ENCODE measurements around the gene SPATA6L. TPM values are rescaled to one million over a fixed set of nuclear protein-coding genes. Genes with fewer than 3 reads are reported as not detected.

Gene SPATA6L
- total and polyA plus RNA-seq, 4 donors, result 1.6 to 6.2 (median 2.2) TPM

DNA sequence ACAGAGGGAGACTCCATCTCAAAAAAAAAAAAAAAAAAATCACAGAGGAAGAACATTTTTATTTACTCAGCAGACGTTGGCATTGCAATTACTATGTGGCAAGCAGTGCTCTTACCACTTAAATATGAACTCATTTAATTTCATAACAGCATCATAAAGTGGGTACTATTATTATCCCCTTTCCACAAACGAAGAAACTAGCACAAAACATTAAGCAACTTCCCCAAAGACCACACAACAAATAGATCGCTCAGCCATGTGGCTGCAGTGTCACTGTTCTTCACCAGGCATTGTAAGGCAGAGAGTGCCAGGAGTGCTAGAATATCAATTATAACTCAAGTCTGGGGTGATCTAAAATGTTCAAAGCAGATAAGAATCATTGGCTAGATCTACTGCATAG, 74.0 kb downstream of the SPATA6L start:
- Histone ChIP-seq H3K4me3 (ENCODE audit: low read depth in 1 of 3, low read length in 3 of 3) (no peak overlapping the region), H3K27ac (ENCODE audit: low read depth in 1 of 2, low read length in 2 of 2) (peak overlapping the region; percentile 31 to 35), H3K36me3 (ENCODE audit: control insufficient read depth in 4 of 4, insufficient read depth in 3 of 4, low read depth in 1 of 4, low read length in 3 of 4) (no peaks in the 10 kb centered on the region), H3K9me3 (ENCODE audit: control insufficient read depth in 4 of 4, low read length in 3 of 4) (no peaks in the 10 kb centered on the region), H3K9ac (ENCODE audit: low read depth in 1 of 2, low read length in 2 of 2) (no peak overlapping the region), H3K4me1 (ENCODE audit: control insufficient read depth in 4 of 4, insufficient read depth in 4 of 4, low read length in 3 of 4) (peaks cover 5 to 41% (median 16%) of the 10 kb centered on the region in 4 donors), H3K27me3 (ENCODE audit: control insufficient read depth in 4 of 4, insufficient read depth in 4 of 4, low read length in 3 of 4) (no peaks in the 10 kb centered on the region)
- DNase-seq (ENCODE audit: low spot score), result no peak
- TF ChIP-seq, protein P1, sequence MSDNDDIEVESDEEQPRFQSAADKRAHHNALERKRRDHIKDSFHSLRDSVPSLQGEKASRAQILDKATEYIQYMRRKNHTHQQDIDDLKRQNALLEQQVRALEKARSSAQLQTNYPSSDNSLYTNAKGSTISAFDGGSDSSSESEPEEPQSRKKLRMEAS (IDR thresholded peaks at IDR 0.05), result no peak
- TF ChIP-seq TAF1 (conservative IDR thresholded peaks at IDR 0.05) (no peak), FOXA1 (IDR thresholded peaks at IDR 0.05) (no peak), NR2F2 (IDR thresholded peaks at IDR 0.05) (no peak), GABPA (IDR thresholded peaks at IDR 0.05 in 1 of 2, conservative IDR thresholded peaks at IDR 0.05 in 1 of 2) (no peak), FOXA2 (IDR thresholded peaks at IDR 0.05) (no peak), JUND (IDR thresholded peaks at IDR 0.05) (no peak), RAD21 (IDR thresholded peaks at IDR 0.05) (no peak)
- TF ChIP-seq, protein P2, sequence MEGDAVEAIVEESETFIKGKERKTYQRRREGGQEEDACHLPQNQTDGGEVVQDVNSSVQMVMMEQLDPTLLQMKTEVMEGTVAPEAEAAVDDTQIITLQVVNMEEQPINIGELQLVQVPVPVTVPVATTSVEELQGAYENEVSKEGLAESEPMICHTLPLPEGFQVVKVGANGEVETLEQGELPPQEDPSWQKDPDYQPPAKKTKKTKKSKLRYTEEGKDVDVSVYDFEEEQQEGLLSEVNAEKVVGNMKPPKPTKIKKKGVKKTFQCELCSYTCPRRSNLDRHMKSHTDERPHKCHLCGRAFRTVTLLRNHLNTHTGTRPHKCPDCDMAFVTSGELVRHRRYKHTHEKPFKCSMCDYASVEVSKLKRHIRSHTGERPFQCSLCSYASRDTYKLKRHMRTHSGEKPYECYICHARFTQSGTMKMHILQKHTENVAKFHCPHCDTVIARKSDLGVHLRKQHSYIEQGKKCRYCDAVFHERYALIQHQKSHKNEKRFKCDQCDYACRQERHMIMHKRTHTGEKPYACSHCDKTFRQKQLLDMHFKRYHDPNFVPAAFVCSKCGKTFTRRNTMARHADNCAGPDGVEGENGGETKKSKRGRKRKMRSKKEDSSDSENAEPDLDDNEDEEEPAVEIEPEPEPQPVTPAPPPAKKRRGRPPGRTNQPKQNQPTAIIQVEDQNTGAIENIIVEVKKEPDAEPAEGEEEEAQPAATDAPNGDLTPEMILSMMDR (IDR thresholded peaks at IDR 0.05; ENCODE audit: low read depth, low read length, missing input control), result no peak
- TF ChIP-seq, protein P3, sequence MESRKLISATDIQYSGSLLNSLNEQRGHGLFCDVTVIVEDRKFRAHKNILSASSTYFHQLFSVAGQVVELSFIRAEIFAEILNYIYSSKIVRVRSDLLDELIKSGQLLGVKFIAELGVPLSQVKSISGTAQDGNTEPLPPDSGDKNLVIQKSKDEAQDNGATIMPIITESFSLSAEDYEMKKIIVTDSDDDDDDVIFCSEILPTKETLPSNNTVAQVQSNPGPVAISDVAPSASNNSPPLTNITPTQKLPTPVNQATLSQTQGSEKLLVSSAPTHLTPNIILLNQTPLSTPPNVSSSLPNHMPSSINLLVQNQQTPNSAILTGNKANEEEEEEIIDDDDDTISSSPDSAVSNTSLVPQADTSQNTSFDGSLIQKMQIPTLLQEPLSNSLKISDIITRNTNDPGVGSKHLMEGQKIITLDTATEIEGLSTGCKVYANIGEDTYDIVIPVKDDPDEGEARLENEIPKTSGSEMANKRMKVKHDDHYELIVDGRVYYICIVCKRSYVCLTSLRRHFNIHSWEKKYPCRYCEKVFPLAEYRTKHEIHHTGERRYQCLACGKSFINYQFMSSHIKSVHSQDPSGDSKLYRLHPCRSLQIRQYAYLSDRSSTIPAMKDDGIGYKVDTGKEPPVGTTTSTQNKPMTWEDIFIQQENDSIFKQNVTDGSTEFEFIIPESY (IDR thresholded peaks at IDR 0.05), result no peak
- 46% methylated on average over 3 of the region's 3 CpGs for WGBS

DNA sequence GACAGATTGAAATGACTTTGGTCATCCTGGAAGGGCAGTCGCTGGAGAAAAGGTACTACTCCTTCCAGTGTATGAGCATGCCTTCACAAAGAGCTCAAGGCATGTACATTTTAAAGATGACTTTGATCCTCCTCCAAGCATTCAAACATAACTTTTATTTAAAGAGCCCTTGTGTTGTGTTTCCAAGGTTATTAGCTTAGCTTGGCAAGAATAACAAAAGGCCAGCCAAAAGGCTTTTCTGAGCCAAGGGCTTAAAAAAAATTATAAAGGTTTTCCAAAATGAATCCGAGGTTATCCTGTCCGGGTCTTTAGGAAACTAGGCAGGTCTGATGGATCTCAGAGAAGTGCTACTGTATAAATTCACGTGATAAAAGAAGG, 75.2 kb downstream of the SPATA6L start:
- no peak overlapping the region for H3K4me3 ChIP-seq (ENCODE audit: low read depth in 1 of 3, low read length in 3 of 3)
- H3K4me1 ChIP-seq (ENCODE audit: control insufficient read depth in 4 of 4, insufficient read depth in 4 of 4, low read length in 3 of 4), result peaks cover 5 to 39% (median 13%) of the 10 kb centered on the region in 4 donors
- H3K9me3 ChIP-seq (ENCODE audit: control insufficient read depth in 4 of 4, low read length in 3 of 4), result no peaks in the 10 kb centered on the region
- no peak for DNase-seq (ENCODE audit: low spot score)
- 30% methylated on average over 4 of the region's 4 CpGs for WGBS
- H3K36me3 ChIP-seq (ENCODE audit: control insufficient read depth in 4 of 4, insufficient read depth in 3 of 4, low read depth in 1 of 4, low read length in 3 of 4), result no peaks in the 10 kb centered on the region
- H3K9ac ChIP-seq (ENCODE audit: low read depth in 1 of 2, low read length in 2 of 2), result no peak overlapping the region
- H3K27me3 ChIP-seq (ENCODE audit: control insufficient read depth in 4 of 4, insufficient read depth in 4 of 4, low read length in 3 of 4), result no peaks in the 10 kb centered on the region
- peak overlapping the region; percentile 22 to 70 for H3K27ac ChIP-seq (ENCODE audit: low read depth in 1 of 2, low read length in 2 of 2)
- TF ChIP-seq, protein P2 (IDR thresholded peaks at IDR 0.05; ENCODE audit: low read depth, low read length, missing input control), result no peak
- TF ChIP-seq GABPA (IDR thresholded peaks at IDR 0.05 in 1 of 2, conservative IDR thresholded peaks at IDR 0.05 in 1 of 2) (no peak), FOXA1 (IDR thresholded peaks at IDR 0.05) (no peak), TAF1 (conservative IDR thresholded peaks at IDR 0.05) (no peak), HNF4A (conservative IDR thresholded peaks at IDR 0.05) (no peak), RAD21 (IDR thresholded peaks at IDR 0.05) (no peak), YY1 (IDR thresholded peaks at IDR 0.05) (no peak), FOXA2 (IDR thresholded peaks at IDR 0.05) (no peak), NR2F2 (IDR thresholded peaks at IDR 0.05) (no peak), SP1 (IDR thresholded peaks at IDR 0.05) (no peak)
- TF ChIP-seq, protein P4, sequence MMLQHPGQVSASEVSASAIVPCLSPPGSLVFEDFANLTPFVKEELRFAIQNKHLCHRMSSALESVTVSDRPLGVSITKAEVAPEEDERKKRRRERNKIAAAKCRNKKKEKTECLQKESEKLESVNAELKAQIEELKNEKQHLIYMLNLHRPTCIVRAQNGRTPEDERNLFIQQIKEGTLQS (IDR thresholded peaks at IDR 0.05), result no peak
- TF ChIP-seq, protein P5, sequence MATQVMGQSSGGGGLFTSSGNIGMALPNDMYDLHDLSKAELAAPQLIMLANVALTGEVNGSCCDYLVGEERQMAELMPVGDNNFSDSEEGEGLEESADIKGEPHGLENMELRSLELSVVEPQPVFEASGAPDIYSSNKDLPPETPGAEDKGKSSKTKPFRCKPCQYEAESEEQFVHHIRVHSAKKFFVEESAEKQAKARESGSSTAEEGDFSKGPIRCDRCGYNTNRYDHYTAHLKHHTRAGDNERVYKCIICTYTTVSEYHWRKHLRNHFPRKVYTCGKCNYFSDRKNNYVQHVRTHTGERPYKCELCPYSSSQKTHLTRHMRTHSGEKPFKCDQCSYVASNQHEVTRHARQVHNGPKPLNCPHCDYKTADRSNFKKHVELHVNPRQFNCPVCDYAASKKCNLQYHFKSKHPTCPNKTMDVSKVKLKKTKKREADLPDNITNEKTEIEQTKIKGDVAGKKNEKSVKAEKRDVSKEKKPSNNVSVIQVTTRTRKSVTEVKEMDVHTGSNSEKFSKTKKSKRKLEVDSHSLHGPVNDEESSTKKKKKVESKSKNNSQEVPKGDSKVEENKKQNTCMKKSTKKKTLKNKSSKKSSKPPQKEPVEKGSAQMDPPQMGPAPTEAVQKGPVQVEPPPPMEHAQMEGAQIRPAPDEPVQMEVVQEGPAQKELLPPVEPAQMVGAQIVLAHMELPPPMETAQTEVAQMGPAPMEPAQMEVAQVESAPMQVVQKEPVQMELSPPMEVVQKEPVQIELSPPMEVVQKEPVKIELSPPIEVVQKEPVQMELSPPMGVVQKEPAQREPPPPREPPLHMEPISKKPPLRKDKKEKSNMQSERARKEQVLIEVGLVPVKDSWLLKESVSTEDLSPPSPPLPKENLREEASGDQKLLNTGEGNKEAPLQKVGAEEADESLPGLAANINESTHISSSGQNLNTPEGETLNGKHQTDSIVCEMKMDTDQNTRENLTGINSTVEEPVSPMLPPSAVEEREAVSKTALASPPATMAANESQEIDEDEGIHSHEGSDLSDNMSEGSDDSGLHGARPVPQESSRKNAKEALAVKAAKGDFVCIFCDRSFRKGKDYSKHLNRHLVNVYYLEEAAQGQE (IDR thresholded peaks at IDR 0.05), result no peak
- TF ChIP-seq, protein P1 (IDR thresholded peaks at IDR 0.05), result no peak
- TF ChIP-seq, protein P3 (IDR thresholded peaks at IDR 0.05), result no peak

Data from liver (tissue), 9 donors.